GM15510 (cell line): ENCODE results near the gene SPEG.

Source experiments
- POLR2A ChIP-seq: IDR thresholded peaks from 3 replicates; pipeline ENCODE4 v1.6.1; 2011; ENCODE audit warnings: borderline replicate concordance; ENCODE audit not compliant: insufficient read length; ENCODE audit errors: extremely low read depth

Gene SPEG

DNA sequence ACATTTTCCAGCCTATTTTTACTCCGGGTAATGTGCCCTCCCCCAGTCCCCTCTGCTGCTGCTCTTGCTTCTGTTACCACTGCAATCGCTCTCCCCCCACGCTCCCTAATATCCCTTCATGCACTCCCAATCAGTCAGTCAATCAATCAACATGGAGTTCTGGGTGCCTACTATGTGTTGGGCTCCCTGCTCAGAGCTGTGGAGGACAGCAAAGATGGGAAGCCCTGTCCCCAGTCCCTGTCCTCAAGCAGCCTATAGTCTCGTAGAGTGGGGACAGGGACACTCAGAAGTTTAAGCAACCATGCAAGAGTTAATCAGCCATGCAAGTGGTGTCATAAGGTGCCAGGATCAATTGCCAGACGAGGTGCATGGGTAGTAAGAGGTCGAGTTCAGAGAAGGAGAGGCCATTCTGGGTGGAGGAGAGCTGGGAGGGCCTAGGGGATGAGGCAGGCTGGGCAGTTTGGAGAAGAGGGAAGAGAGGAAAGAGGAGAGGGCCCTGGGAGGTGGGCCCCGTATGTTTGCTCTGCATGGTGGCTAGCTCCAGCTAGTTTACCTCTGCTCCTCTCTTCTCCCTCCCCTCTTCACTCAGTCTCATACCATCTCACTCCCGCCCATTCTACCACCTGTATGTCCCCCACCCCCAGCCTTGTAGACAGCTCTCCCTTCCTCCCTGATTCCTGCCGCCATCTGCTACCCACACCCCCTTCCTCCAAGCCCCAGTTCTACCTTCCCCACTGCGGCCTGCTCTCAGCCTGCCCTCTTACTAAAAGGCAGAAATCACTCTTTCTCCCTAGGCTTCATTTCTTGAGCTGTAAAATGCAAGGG, 83.5 kb downstream of the SPEG start:
- no peak for TF ChIP-seq POLR2A

DNA sequence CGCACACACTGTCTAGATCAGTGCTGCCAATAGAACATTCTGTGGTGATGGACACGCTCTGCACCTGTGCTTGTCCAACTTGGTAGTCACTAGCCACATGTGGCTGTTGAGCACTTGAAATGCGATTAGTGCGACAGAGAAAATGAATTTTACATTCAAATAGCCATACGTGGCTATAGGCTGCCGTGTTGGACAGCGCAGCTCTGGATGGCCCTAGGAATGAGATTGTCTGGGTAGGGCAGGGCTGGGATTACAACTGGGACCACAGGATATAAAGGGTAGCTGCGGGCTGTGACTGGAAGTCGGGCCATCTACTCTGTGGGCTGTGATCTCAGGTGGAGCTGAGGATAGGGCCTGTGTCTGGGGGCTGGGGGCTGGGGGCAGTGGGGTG, 84.9 kb downstream of the SPEG start:
- TF ChIP-seq POLR2A, result no peak

DNA sequence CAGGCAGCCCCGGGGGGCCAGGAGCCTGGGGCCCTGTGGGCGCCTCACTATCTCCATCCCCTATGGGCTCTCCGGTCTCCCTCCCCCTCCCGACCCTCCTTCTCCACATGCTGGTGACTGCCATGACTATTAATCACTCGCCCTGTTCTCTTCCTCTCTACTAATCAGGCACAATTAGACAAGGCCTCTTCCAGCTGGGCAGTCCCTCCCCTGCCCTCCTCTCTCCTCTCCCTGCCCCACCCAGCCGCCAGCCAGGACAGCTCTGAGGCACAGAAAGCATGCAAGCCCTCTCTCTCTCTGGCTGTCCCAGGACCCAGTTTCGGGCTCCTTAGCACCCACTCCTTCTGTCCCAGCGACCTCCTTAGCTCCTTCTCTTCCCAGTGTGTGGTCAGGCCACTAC, 85.4 kb downstream of the SPEG start:
- TF ChIP-seq POLR2A, result no peak

DNA sequence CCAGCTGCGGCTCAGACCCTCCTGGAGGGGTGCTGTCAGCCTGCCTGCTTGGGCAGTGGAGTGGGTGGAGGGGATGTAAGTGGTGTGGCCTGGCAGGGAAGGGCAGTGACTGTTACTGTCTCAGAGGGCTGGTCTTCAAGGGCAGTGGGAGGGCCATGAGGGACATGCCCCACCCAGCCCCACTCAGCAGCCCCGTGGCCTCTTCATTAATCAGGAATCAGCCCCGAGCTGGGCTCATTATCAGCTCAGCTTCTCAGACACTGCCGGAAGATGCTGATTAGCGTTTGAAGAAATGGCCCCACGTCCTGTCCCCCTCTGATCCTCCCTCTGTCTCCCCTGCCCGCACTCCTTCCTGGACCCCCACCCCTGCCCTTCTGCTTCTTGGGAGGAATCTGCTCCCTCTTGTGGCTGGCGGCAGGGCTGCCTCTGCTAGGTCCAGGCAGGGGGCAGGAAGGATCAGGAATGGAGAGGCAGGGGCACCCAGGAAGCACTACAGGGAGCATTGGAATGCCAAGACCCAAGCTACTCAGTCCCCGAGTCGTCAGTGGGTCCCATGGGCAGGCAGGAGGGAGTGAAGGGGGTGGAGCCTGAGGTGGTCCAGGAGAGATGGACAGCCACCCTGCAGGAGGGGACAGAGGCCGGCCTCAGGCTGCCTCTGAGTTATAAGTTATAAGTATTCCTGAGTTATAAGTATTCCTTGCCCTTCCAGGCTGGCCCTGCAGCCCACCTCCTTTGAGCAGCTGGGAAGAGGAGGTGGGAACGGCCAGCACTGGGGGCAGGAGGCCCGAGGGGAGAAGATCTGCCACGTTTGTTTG, 86.6 kb downstream of the SPEG start:
- no peak for TF ChIP-seq POLR2A

DNA sequence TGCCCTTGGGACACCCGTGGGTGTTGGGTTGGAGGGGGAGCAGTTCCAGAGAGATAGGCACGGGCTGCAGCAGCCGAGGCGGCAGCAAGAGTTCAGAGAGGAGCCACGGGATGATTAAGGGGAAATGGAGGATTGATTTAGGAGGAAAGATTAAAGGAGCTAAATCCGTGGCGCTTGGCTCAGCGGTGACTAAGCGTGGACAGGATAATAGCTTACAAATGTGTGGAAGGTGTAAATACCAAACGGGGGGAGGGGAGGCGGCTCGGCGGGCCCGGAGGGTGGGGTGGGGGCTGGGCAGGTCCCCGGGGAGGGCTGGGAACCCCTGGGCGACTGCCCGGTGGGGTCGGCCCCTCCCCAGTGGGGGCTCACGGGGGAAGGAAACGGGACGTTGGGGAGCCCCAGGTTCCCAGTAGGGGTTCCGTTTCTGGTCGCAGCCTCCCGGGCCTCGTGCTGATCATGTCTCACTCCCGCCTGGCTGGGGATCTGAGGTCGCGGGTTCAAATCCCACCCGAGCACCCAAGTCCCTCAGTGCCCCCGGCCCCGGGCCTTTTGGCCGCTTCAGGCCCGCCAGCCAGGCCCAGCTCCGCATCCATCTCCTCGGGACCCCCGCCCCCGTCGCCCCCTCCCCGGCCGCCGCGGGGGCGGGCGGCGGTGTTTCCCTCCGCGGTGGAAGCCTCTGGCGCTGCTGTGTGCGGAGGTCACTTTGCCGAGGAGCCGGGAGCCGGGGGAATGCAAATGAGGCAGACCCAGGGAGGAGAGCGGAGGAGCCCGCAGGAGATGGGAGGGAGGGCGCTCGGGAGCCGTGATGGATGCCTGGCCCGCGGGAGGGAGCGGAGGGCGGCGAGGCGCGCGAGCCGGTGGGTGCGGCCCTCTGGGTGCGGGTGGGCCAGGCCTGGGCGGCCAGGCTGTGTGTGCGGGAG, 87.7 kb downstream of the SPEG start:
- TF ChIP-seq POLR2A, result no peak

DNA sequence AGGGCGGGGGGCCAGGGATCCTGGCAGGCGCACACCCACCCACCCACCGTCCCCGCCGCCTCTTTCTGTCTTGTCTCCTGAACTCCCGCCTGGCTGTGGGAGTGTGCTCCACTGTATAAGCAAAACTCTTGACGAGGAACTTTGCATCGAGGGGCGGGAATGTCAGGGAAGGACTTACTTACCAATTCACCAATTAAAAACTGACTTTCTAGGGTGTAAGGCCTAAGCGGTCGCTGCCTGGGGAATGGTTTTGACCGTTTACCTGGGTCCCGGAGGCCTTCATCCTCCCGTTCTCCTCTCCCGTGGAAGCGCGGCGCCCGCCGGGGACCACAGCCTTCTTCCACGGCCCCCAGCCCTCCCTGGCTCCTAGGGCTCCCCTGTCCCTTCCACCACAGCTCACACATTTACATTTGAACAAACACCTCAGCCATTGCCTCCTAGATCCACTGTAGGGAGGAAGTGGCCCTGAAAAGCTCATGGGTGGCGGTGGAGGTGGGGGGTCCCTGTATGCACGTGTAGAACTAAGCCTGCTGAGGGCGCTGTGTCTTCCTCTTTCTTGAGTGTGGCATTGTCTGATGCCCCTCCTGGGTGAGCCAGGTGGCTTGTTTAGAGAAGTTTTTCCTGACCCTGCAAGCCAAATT, 88.5 kb downstream of the SPEG start:
- TF ChIP-seq POLR2A, result no peak

DNA sequence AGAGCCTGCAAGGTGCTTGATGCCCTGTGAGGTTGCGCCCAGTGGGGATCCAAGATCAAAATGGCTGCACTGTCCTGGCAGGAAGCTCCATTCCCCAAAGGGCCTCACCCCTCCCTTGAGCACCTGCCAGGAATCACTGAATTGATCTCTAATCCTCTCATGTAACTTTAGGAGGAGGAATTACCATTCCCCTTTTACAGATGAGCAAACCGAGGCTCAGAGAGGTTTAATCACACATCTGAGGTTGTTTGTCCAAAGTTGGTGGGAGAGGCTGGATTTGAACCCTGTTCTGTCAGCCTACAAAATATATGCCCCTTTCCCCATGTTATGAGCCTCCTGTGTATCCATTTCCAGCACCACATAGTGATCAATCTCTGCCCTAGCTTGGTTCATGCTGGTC, 90.2 kb downstream of the SPEG start:
- no peak for TF ChIP-seq POLR2A

DNA sequence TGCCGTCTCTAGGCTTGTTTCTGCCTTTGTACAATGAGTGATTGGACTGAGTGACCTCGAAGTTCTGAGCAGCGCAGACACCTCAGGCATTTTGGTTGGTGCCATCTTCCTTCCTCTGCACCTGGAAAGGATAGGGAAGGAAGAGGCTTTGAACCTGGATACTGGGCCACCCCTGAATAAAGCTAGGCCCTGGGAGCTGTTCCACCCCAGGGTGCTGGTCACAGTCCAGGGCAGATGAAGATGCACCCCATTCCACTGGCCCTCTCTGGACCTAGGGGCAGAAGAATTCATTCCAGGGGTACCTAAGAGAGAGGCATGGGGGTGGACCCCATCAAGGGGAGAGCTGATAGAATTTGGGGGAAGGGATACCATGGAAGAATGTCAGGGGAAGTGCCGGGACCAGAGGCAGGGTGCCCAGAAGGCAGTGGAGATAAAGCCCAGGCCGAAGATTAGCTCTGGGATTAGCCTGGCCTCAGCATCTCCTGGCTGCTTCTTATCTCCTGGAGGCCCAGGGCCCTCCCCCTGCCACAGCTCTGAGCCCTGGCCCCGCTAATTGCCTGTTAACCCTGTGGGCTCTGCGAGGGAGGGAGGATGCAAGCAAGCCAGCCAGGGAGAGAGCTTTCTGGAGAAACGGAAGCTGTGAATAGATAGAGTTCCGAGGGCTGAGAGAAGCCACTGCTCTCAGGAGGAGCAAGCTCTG, 91.0 kb downstream of the SPEG start:
- no peak for TF ChIP-seq POLR2A

DNA sequence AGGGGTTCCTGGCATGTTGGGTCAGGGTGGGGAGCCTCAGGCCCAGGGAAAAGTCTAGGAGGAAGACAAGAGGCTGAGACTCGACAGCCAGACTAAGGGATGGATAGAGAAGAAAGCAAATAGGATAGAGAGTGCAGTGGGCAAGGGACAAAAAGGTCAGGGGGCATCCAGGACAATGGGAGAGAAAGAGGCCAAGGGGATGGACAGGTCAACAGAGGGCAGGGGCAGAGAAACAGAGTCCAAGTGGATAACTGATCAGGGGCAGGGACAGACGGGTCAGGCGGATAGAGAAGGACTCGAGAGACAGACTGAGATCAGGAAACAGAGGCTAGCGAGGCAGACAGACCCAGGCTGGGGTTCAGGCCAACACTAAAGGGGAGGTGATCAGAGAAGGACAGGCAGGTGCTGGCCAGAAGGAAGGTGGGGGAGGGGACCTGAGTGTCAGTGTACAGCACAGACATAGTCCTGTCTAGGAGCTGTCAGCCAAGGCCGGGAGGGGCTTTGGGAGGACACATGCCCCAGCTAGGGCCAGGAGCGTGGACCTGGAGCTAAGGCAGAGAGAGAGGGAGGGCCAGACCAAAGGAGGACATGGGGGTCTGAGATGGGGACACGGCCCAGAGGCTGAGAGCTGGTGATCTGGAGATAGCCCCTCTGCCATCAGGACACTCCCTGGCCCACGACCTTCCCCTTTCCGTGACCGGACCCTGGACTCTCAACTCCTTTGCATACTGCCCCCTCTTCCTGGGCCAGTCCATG, 91.9 kb downstream of the SPEG start:
- no peak for TF ChIP-seq POLR2A

DNA sequence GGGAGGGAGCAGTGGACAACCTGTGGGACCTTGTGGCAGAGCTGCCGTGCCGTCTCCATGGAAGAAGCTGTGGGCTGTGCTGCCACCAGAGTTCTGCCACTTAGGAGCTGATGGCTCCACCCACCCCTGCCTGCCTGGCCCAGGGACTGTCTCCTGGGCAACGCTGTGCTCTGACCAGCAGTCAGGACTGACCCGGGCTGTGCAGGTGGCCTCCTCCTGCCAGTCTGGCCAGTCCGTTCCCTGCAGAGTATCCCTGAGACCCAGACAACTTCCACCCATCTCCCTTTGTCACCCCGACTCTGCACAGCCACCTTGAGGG, 92.4 kb downstream of the SPEG start:
- no peak for TF ChIP-seq POLR2A

DNA sequence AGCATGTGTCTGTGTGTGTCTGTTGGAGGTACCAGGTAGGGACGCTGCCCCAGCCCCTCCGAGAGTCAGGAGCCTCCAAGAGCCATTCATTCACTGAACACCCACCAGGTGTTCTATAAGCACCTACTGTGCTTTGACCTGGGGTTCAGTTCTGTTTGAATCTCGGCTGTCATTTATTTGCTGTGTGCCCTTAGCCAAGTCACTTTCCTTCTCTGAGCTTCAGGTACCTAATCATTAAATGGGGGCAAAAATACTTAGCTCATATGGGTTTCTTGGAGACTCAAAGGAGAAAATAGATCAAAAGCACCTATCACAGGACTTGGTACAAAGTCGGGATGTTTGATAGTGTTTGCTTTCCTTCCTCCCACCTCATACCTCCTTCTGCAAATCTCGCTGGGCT, 92.8 kb downstream of the SPEG start:
- no peak for TF ChIP-seq POLR2A

DNA sequence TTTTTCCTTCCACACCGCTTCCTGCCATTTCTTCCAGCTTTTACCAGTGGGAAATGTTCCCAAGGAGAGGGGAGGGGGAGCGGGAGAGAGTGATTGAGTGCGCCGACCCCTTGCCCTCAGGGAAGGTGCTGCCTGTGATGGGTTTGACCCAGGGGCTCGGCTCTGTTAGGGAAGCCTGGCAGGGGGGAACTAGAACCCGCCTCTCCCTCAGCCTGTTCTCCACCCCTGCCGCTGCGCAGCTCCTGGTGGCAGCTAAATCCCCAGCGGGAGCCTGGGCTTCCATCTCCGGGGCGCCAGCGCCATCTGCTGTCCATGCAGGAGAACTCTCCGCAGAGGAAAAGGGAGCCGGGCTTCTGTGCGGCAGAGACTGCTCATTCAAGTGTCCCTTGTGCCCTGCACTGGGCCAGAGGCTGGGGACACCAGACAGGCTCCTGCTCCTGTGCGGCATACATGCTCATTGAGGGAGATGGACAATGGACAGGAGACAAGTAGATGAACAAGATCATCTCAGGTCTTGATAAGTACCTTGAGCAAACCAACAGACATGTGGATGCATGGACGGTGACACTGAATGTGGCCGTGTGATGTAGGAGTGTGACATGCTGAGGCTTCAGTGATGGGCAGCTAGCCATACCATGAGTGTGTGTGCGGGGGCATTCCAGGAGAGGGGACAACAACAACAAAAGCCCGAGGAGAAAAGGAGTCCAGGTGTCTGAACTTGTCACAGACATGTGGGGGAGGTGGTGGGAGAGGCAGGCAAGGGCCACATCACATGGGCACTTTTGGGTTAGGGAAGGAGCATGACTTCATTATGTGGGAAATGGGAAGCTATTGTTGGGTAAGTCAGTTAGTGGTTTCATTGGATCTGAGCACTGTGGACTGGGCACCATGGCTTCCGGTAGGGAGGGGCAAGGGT, 95.7 kb downstream of the SPEG start:
- no peak for TF ChIP-seq POLR2A
